ENCODE results near the gene SRPX2.

DNA sequence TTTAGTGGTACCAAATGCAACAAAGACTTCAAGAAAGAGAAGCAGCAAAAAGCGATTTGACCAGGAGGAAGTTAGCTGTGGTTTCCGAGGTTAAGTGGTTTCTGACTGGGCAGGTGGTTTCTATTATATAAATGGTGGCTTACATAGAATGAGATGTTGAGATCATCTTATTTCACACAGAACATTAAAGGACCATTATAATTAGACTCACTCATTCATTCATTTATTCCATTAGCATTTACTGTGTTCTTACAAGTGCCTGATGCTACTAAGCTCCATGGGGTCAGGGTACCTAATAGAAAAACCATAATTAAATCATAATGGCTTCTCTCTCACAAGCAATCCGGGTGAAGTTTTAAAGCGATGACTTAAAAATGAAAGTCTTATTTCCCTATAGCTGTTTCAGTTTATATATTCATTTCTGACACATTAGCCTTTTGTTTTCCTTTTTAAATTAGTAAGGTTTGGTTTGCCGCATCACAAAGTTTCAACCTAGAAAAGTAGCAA lies 18.0 kb upstream of the SRPX2 start:
- TF ChIP-seq, protein P1, sequence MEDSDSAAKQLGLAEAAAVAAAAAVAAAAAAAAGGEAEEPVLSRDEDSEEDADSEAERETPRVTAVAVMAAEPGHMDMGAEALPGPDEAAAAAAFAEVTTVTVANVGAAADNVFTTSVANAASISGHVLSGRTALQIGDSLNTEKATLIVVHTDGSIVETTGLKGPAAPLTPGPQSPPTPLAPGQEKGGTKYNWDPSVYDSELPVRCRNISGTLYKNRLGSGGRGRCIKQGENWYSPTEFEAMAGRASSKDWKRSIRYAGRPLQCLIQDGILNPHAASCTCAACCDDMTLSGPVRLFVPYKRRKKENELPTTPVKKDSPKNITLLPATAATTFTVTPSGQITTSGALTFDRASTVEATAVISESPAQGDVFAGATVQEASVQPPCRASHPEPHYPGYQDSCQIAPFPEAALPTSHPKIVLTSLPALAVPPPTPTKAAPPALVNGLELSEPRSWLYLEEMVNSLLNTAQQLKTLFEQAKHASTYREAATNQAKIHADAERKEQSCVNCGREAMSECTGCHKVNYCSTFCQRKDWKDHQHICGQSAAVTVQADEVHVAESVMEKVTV (CRISPR knock-in tag; IDR thresholded peaks at IDR 0.05) = no peak
- TF ChIP-seq PCBP2 (IDR thresholded peaks at IDR 0.05; ENCODE audit: low read depth, low read length, poor library complexity, severe bottlenecking) = no peak
